ENCODE results near the gene RPS18.

The RPS18 gene

GRCh38 chr6:33289784-33290315, 18.0 kb downstream of the RPS18 start:
- no peak overlapping the region for H3K14ac ChIP-seq (ENCODE audit: low read length)
- peak overlapping the region; percentile 97 for H2AFZ ChIP-seq (ENCODE audit: low read length)
- H3K4me1 ChIP-seq (ENCODE audit: control insufficient read depth in 2 of 2, insufficient read depth in 1 of 2, low read depth in 1 of 2, low read length in 2 of 2): peaks cover 9 to 13% of the 10 kb centered on the region in 2 donors
- peaks cover 29 to 72% of the 10 kb centered on the region in 2 donors for H3K36me3 ChIP-seq (replicated peaks in 1 of 2; ENCODE audit: control insufficient read depth in 2 of 2, insufficient read depth in 2 of 2, low read length in 2 of 2)
- H4K91ac ChIP-seq (ENCODE audit: low read depth, low read length, poor library complexity): no peak overlapping the region
- DNase-seq (ENCODE audit: low spot score): no peak
- H3K9ac ChIP-seq (ENCODE audit: low read depth, low read length, poor library complexity): peak overlapping the region; percentile 89
- no peaks in the 10 kb centered on the region for H3K9me3 ChIP-seq (replicated peaks in 1 of 2; ENCODE audit: control insufficient read depth in 2 of 2, insufficient read depth in 1 of 2, low read depth in 1 of 2, low read length in 2 of 2)
- no peak overlapping the region for H4K8ac ChIP-seq (ENCODE audit: low read depth, low read length)
- no peak overlapping the region for H2BK12ac ChIP-seq (ENCODE audit: low read length)
- H3K18ac ChIP-seq (ENCODE audit: low read length): no peak overlapping the region
- peak overlapping the region; percentile 9 for H2BK120ac ChIP-seq (ENCODE audit: low read depth, low read length)
- no peak overlapping the region for H2BK15ac ChIP-seq (ENCODE audit: low read length)
- no CpG with 5 or more reads among the region's 14 CpGs for WGBS, 2 donors (ENCODE audit: extremely low coverage in 2 of 2, insufficient read length in 2 of 2, insufficient replicate concordance in 1 of 2)
- H3K27ac ChIP-seq (replicated peaks; ENCODE audit: low read length): no peak overlapping the region
- peak overlapping the region; percentile 95 for H3K4me2 ChIP-seq (ENCODE audit: insufficient read depth, low read length, poor library complexity, severe bottlenecking)
- H3K4ac ChIP-seq (ENCODE audit: low read length): no peak overlapping the region
- no peak overlapping the region for H2BK5ac ChIP-seq (ENCODE audit: low read length)
- H2AK5ac ChIP-seq (ENCODE audit: low read depth, low read length): peak overlapping the region; percentile 82
- H3K27me3 ChIP-seq (ENCODE audit: control insufficient read depth in 3 of 3, insufficient read depth in 3 of 3, low read depth in 1 of 3, low read length in 3 of 3): no peaks in the 10 kb centered on the region
- peak overlapping the region; percentile 83 to 84 for H3K4me3 ChIP-seq (ENCODE audit: low read length in 2 of 2)
- H3K23ac ChIP-seq (ENCODE audit: low read depth, low read length, poor library complexity): no peak overlapping the region
- peaks cover 5% of the 10 kb centered on the region for H3K79me1 ChIP-seq (ENCODE audit: low read depth, low read length)

- Histone ChIP-seq H2BK120ac (ENCODE audit: low read depth, low read length) (no peak overlapping the region), H4K8ac (ENCODE audit: low read depth, low read length) (no peak overlapping the region), H3K4me1 (ENCODE audit: control insufficient read depth in 2 of 2, insufficient read depth in 1 of 2, low read depth in 1 of 2, low read length in 2 of 2) (peaks cover 9 to 13% of the 10 kb centered on the region in 2 donors), H2AK5ac (ENCODE audit: low read depth, low read length) (no peak overlapping the region), H3K18ac (ENCODE audit: low read length) (no peak overlapping the region), H2BK12ac (ENCODE audit: low read length) (no peak overlapping the region), H3K27me3 (ENCODE audit: control insufficient read depth in 3 of 3, insufficient read depth in 3 of 3, low read depth in 1 of 3, low read length in 3 of 3) (no peaks in the 10 kb centered on the region), H2BK5ac (ENCODE audit: low read length) (no peak overlapping the region), H3K4me2 (ENCODE audit: insufficient read depth, low read length, poor library complexity, severe bottlenecking) (peak overlapping the region; percentile 95), H3K36me3 (replicated peaks in 1 of 2; ENCODE audit: control insufficient read depth in 2 of 2, insufficient read depth in 2 of 2, low read length in 2 of 2) (peaks cover 29 to 72% of the 10 kb centered on the region in 2 donors), H2BK15ac (ENCODE audit: low read length) (no peak overlapping the region), H3K14ac (ENCODE audit: low read length) (no peak overlapping the region), H3K9me3 (replicated peaks in 1 of 2; ENCODE audit: control insufficient read depth in 2 of 2, insufficient read depth in 1 of 2, low read depth in 1 of 2, low read length in 2 of 2) (no peaks in the 10 kb centered on the region), H2AFZ (ENCODE audit: low read length) (no peak overlapping the region), H3K79me1 (ENCODE audit: low read depth, low read length) (peaks cover 5% of the 10 kb centered on the region), H3K27ac (replicated peaks; ENCODE audit: low read length) (no peak overlapping the region), H3K9ac (ENCODE audit: low read depth, low read length, poor library complexity) (no peak overlapping the region), H3K4me3 (ENCODE audit: low read length in 2 of 2) (peak overlapping the region in 1 of 2 donors; percentile 83), H4K91ac (ENCODE audit: low read depth, low read length, poor library complexity) (no peak overlapping the region), H3K4ac (ENCODE audit: low read length) (no peak overlapping the region), H3K23ac (ENCODE audit: low read depth, low read length, poor library complexity) (no peak overlapping the region)
- WGBS, 2 donors (ENCODE audit: extremely low coverage in 2 of 2, insufficient read length in 2 of 2, insufficient replicate concordance in 1 of 2): no CpG with 5 or more reads among the region's 7 CpGs
- no peak for DNase-seq (ENCODE audit: low spot score)
These were observed 18.6 kb downstream of the RPS18 start for GRCh38 chr6:33290459-33290858.

- Histone ChIP-seq H2BK15ac (ENCODE audit: low read length) (no peak overlapping the region), H2BK120ac (ENCODE audit: low read depth, low read length) (no peak overlapping the region), H3K79me1 (ENCODE audit: low read depth, low read length) (peaks cover 8% of the 10 kb centered on the region), H2AK5ac (ENCODE audit: low read depth, low read length) (no peak overlapping the region), H3K9ac (ENCODE audit: low read depth, low read length, poor library complexity) (no peak overlapping the region), H3K27me3 (ENCODE audit: control insufficient read depth in 3 of 3, insufficient read depth in 3 of 3, low read depth in 1 of 3, low read length in 3 of 3) (no peaks in the 10 kb centered on the region), H3K23ac (ENCODE audit: low read depth, low read length, poor library complexity) (no peak overlapping the region), H4K8ac (ENCODE audit: low read depth, low read length) (no peak overlapping the region), H3K36me3 (replicated peaks in 1 of 2; ENCODE audit: control insufficient read depth in 2 of 2, insufficient read depth in 2 of 2, low read length in 2 of 2) (peaks cover 20 to 65% of the 10 kb centered on the region in 2 donors), H3K18ac (ENCODE audit: low read length) (no peak overlapping the region), H3K4ac (ENCODE audit: low read length) (no peak overlapping the region), H3K4me2 (ENCODE audit: insufficient read depth, low read length, poor library complexity, severe bottlenecking) (no peak overlapping the region), H3K9me3 (replicated peaks in 1 of 2; ENCODE audit: control insufficient read depth in 2 of 2, insufficient read depth in 1 of 2, low read depth in 1 of 2, low read length in 2 of 2) (no peaks in the 10 kb centered on the region), H3K4me1 (ENCODE audit: control insufficient read depth in 2 of 2, insufficient read depth in 1 of 2, low read depth in 1 of 2, low read length in 2 of 2) (peaks cover 14 to 16% of the 10 kb centered on the region in 2 donors), H4K91ac (ENCODE audit: low read depth, low read length, poor library complexity) (no peak overlapping the region), H3K4me3 (ENCODE audit: low read length in 2 of 2) (no peak overlapping the region), H3K27ac (replicated peaks; ENCODE audit: low read length) (no peak overlapping the region), H2BK5ac (ENCODE audit: low read length) (no peak overlapping the region), H3K14ac (ENCODE audit: low read length) (no peak overlapping the region), H2AFZ (ENCODE audit: low read length) (no peak overlapping the region), H2BK12ac (ENCODE audit: low read length) (no peak overlapping the region)
- no CpG with 5 or more reads among the region's 16 CpGs for WGBS, 2 donors (ENCODE audit: extremely low coverage in 2 of 2, insufficient read length in 2 of 2, insufficient replicate concordance in 1 of 2)
- DNase-seq (ENCODE audit: low spot score): no peak
These were observed 21.3 kb downstream of the RPS18 start for GRCh38 chr6:33292996-33293682.

GRCh38 chr6:33294086-33294823, 22.4 kb downstream of the RPS18 start:
- Histone ChIP-seq H2BK5ac (ENCODE audit: low read length) (no peak overlapping the region), H3K4ac (ENCODE audit: low read length) (no peak overlapping the region), H2AFZ (ENCODE audit: low read length) (no peak overlapping the region), H3K18ac (ENCODE audit: low read length) (no peak overlapping the region), H3K9ac (ENCODE audit: low read depth, low read length, poor library complexity) (no peak overlapping the region), H3K27ac (replicated peaks; ENCODE audit: low read length) (no peak overlapping the region), H3K4me1 (ENCODE audit: control insufficient read depth in 2 of 2, insufficient read depth in 1 of 2, low read depth in 1 of 2, low read length in 2 of 2) (peaks cover 11 to 13% of the 10 kb centered on the region in 2 donors), H3K36me3 (replicated peaks in 1 of 2; ENCODE audit: control insufficient read depth in 2 of 2, insufficient read depth in 2 of 2, low read length in 2 of 2) (peaks cover 20 to 65% of the 10 kb centered on the region in 2 donors), H4K8ac (ENCODE audit: low read depth, low read length) (no peak overlapping the region), H2BK12ac (ENCODE audit: low read length) (no peak overlapping the region), H2AK5ac (ENCODE audit: low read depth, low read length) (no peak overlapping the region), H2BK120ac (ENCODE audit: low read depth, low read length) (no peak overlapping the region), H3K9me3 (replicated peaks in 1 of 2; ENCODE audit: control insufficient read depth in 2 of 2, insufficient read depth in 1 of 2, low read depth in 1 of 2, low read length in 2 of 2) (no peaks in the 10 kb centered on the region), H2BK15ac (ENCODE audit: low read length) (no peak overlapping the region), H4K91ac (ENCODE audit: low read depth, low read length, poor library complexity) (peak overlapping the region; percentile 79), H3K23ac (ENCODE audit: low read depth, low read length, poor library complexity) (no peak overlapping the region), H3K4me3 (ENCODE audit: low read length in 2 of 2) (no peak overlapping the region), H3K14ac (ENCODE audit: low read length) (no peak overlapping the region), H3K79me1 (ENCODE audit: low read depth, low read length) (peaks cover 8% of the 10 kb centered on the region), H3K4me2 (ENCODE audit: insufficient read depth, low read length, poor library complexity, severe bottlenecking) (no peak overlapping the region), H3K27me3 (ENCODE audit: control insufficient read depth in 3 of 3, insufficient read depth in 3 of 3, low read depth in 1 of 3, low read length in 3 of 3) (no peaks in the 10 kb centered on the region)
- WGBS, 2 donors (ENCODE audit: extremely low coverage in 2 of 2, insufficient read length in 2 of 2, insufficient replicate concordance in 1 of 2): no CpG with 5 or more reads among the region's 10 CpGs
- DNase-seq (ENCODE audit: low spot score): no peak
